ENCODE measurements around the gene WFDC13.
"Not testable (repeated sequence)": the region's sequence is repeated elsewhere in the genome, so short reads cannot be mapped to it uniquely, and the experiment has no call there.

WFDC13 gene, protein sequence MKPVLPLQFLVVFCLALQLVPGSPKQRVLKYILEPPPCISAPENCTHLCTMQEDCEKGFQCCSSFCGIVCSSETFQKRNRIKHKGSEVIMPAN

DNA sequence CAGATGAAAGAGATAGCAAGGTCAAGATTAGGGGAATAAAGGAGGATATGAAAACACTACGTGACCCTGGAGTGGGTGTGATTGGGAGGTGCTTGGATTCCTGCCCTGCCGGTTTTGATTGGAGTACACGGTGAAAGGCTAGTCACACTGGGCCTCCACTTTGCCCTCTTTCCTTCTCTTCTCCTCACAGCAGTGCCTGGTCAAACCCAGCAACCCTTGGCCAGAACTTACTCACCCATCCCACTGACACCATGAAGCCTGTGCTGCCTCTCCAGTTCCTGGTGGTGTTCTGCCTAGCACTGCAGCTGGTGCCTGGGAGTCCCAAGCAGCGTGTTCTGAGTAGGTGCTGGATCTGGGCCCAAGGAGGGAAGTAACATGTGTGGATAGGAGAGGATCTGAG, at the start of gene WFDC13:
WFDC13 (plus strand) TSS at position 166 of the 400 bp plus-strand sequence; CDS start at position 252, 86 bp downstream.
- DNase-seq = no peak

DNA sequence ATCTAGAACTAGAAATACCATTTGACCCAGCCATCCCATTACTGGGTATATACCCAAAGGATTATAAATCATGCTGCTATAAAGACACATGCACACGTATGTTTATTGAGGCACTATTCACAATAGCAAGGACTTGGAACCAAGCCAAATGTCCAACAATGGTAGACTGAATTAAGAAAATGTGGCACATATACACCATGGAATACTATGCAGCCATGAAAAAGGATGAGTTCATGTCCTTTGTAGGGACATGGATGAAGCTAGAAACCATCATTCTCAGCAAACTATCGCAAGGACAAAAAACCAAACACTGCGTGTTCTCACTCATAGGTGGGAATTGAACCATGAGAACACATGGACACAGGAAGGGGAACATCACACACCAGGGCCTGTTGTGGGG, 44.8 kb upstream of the WFDC13 start:
- DNase-seq = not testable (repeated sequence)

DNA sequence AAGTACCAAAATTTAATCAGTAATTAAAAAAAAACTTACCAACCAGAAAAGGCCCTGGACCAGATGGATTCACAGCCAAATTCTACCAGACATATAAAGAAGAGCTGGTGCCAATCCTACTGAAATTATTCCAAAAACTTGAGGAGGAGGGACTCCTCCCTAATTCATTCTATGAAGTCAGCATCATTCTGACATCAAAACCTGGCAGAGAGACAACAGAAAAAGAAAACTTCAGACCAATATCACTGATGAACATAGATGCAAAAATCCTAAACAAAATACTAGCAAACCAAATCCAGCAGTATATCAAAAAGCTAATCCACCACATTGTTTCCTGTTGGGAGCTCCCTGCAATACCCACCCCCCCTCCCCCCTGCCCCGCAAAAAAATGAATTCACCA, 31.7 kb upstream of the WFDC13 start, which contains the start of gene WFDC11:
WFDC11 (minus strand) TSS at position 101 of the 400 bp plus-strand sequence. CDS start 19,639 bp downstream, outside the sequence.
- DNase-seq = no peak

DNA sequence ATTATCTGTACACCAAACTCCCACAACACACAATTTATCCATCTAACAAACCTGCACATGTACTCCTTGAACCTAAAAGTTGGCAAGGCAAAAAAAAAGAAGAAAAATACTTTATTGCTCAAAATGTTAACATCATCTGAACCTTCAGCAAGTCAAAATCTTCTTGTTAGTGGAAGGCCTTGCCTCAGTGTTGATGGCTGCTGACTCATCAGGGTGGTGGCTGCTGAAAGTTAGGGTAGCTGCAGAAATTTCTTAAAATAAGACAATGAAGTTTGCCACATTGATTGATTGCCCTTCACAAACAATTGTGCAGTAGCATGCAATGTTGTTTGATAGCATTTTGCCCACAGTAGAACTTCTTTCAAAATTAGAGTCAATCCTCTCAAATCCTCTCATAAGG, 29.1 kb upstream of the WFDC13 start:
- no peak for DNase-seq

DNA sequence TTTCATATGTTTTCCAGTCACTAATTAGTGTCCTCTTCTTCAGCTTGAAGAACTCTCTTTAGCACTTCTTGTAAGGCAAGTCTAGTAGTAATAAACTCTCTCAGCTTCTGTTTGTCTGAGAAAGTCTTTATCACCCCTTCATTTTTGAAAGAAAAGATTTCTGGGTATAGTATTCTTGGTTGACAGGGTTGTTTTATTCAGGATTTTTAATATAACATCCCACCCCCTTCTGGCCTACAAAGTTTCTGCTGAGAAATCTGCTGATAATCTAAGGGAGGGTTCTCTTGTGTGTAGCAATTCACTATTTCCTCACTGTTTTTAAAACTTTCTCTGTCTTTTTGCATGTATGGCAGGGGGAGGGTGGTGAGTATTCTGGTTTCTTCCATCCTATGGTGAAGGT, 22.2 kb upstream of the WFDC13 start:
- no peak for DNase-seq

DNA sequence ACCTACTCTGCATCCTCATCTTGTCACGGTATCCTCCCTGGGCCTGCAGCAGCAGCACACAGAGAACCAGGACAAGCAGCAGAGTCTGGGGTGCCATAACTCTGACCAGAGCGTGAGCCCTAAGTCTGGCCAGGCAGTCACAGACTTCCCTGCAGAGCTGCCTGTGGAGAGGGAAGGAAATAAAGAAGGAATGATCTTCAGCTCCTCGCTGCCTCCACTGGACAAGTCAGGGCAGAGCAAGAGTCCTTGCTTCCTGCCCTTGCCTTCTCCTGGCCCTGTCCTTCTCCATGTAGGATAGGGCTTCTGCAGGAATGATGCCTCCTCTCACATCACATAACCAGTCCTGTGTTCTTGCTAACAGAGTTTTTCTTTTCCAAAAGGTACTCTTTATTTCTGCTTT, 15.9 kb upstream of the WFDC13 start:
- no peak for DNase-seq

DNA sequence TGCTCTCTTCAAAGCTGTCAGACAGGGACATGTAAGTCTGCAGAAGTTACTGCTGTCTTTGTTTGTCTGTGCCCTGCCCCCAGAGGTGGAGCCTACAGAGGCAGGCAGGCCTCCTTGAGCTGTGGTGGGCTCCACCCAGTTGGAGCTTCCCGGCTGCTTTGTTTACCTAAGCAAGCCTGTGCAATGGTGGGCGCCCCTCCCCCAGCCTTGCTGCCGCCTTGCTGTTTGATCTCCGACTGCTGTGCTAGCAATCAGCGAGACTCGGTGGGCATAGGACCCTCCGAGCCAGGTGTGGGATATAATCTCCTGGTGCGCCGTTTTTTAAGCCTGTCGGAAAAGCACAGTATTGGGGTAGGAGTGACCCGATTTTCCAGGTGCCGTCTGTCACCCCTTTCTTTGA, 8.5 kb upstream of the WFDC13 start:
- not testable (repeated sequence) for DNase-seq

DNA sequence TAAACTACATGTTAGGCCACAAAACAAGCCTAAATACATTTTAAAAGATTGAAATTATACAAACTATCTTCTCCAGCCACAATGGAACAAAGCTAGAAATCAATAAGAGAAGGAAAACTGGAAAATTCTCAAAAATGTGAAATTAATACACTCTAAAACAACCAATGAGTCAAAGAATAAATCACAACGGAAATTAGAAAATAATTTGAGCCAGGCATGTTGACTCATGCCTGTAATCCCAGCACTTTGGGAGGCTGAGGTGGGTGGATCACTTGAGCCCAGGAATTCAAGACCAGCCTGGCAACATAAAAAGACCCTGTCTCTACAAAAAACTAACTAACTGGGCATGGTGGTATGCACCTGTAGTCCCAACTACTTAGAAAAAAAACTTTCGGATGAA, 6.3 kb upstream of the WFDC13 start:
- DNase-seq = no peak

DNA sequence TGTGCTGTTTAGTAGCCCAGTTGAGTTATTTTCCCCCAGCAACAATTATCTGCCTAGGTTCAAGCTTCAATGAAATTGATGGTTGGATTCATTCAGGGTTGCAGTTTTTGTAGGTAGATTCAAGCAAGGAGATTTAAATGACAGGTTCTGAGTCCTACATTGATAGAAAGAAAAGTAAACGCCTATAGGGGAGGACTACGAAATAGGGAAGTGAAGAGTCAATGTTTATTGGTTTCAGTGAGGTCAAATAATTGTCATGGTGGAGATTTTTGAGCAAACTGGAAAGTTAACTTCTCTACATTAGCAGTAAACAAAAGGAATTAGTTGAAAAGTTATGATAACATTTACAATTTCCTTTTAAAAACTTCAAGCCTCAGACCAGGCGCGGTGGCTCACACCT, 734 bp upstream of the WFDC13 start:
- DNase-seq = no peak

DNA sequence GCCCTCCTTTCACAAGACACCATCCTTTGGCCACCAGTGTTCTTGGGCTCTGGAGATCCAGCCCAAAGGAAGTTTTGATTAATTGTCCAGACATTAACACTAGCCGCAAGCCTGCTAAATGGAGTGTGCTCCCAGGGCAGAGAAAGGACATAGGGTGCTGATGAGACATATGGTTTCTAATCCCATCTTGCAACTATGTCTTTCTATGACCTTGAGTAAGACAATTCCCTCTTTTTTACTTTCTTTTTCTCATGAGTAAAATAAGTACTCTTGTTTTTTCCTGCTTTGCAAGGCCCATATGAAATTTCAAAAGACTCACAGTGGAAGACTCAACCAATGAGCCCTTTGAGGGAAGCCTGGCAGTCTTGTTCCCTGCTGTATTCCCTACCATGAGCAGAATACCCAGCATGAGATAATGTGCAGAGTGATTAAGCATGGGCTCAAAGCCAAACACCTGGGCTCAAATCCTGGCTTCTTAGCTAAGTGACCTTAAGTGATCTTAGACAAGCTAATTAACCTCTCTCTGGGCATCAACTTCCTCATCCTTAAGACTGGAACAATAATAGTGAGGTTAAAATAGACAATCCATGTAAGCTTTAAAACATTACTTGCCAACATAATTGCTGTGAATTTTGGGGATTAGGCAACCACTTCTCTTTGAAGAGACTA, 3.3 kb downstream of the WFDC13 start, which contains the start of gene WFDC10B:
WFDC10B (minus strand) TSS at position 51 of the 669 bp plus-strand sequence. CDS start 19,027 bp downstream, outside the sequence.
- no peak for DNase-seq

DNA sequence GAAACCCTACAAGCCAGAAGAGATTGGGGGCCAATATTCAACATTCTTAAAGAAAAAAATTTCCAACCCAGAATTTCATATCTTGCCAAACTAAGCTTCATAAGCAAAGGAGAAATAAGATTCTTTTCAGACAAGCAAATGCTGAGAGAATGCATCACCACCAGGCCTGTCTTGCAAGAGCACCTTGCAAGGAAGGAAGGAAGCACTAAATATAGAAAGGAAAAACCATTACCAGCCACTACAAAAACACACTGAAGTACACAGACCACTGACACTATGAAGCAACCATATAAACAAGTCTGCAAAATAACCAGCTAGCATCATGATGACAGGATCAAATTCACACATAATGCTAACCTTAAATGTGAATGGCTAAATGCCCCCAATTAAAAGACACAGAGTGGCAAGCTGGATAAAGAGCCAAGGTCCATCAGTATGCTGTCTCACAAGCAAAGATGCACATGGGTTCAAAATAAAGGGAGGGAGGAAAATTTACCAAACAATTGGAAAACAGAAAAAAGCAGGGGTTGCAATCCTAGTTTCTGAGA, 14.4 kb downstream of the WFDC13 start:
- DNase-seq = not testable (repeated sequence)

DNA sequence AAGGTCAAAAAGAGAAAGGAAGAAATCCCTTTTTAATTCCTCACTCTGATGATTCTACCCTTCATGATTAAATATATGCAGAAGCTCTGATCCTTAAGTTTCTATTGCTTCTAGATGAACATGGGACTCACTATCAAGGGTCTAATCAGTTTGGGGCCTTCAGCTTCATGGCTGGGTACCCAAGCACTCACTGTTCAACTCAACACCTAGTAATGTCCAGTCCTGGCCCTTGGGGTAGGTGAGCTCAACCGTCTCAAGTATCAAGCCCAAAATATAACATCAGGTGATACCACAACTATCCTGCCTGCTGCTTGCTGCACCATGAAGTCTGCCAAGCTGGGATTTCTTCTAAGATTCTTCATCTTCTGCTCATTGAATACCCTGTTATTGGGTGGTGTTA, 20.2 kb downstream of the WFDC13 start, which contains the start of gene SPINT4:
SPINT4 (plus strand) TSS at position 301 of the 400 bp plus-strand sequence; CDS start at position 322, 21 bp downstream.
- no peak for DNase-seq

DNA sequence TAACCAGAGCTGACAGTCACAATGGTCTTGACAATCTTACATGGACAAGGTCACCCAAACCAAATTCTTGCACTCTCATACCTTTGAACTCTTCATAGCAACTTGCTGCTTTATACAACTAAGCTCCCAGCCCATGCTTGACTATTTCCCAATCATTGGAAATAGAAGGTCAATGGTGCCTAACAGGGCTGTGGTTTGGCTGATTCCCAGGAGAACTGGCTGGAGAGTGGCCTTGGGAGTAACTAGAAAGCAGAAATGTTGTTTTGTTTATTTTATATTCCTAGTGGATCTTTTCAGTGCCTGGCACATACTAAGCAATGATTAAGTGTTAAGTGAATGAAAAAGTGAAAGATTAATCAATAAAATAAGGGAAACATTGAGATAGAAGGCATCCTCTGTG, 23.3 kb downstream of the WFDC13 start:
- no peak for DNase-seq

DNA sequence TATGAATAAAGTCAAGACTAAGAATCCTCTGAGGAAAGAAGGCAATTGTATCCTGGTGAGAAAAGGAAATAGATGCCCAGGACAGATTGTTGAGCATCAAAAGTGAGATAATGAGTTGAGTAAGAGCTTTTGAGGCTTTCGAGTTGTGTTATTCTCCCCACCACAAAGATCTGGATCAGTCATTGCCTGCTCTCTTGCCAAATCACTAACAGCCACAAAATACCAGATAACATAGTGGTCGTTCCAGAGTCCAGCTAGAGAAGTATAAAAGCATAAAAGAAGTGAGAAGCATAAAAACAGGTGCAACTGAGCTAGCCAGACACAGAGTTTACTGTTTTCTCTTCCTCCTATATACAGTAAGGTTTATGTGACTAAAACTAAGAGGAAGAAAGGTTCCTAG, 25.2 kb downstream of the WFDC13 start:
- DNase-seq = no peak

DNA sequence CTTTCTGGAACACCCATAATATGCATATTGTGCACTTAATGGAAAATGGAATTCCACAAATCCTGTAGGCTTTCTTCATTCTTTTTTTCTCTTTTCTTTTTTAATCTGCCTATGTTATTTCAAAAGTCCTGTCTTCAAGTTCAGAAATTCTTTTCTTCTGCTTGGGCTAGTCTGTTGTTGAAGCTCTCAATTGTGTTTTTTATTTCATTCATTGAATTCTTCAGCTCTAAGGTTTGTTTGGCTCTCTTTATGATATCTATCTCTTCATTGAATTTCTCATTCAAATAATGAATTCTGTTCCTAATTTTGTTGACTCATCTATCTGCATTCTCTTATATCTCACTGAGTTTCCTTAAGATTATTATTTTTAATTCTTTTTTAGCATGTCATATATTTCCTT, 30.4 kb downstream of the WFDC13 start:
- no peak for DNase-seq

DNA sequence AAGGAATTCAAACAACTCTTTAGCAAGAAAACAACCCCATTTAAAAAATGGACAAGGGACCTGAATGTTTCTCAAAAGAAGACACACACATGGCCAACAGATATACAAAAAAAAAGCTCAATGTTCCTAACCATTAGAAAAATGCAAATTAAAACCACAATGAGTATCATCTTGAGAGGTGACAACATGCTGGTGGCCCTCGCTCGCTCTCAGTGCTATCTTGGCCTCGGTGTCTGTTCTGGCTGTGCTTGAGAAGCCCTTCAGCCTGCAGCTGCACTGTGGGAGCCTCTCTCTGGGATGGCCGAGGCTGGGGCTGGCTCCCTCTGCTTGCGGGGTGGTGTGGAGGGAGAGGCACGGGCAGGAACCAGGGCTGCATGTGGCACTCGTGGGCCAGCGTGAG, 33.7 kb downstream of the WFDC13 start:
- DNase-seq = no peak

DNA sequence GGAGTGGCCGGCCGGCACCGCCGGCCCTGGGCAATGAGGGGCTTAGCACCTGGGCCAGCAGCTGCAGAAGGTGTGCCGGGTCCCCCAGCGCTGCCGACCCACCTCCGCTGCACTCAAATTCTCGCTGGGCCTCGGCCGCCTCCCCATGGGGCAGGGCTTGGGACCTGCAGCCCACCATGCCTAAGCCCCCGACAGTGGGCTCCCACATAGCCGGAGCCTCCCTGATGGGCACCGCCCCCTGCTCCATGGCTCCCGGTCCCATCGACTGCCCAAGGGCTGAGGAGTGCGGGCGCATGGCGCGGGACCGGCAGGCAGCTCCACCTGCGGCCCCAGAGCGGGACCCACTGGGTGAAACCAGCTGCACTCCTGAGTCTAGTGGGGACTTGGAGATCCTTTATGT, 34.1 kb downstream of the WFDC13 start:
- DNase-seq = no peak

DNA sequence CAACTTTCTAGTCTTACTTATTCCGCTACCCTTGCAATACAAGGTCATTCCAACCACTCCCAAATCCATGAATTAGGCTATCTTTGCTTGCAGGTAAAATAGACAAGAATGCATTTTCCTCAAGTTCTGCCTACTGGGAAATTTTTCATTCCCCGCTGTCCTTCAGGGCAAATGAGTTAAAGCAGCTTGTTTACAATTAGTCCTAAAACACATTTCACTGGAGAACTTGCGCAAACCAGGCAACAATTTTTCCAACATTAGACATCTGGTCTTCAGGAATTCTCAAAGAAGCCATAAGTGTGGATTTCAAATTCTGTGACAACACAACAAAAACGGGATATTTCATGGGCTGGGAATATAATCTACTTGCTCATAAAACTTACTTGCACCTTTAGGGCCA, 40.8 kb downstream of the WFDC13 start:
- DNase-seq = no peak

DNA sequence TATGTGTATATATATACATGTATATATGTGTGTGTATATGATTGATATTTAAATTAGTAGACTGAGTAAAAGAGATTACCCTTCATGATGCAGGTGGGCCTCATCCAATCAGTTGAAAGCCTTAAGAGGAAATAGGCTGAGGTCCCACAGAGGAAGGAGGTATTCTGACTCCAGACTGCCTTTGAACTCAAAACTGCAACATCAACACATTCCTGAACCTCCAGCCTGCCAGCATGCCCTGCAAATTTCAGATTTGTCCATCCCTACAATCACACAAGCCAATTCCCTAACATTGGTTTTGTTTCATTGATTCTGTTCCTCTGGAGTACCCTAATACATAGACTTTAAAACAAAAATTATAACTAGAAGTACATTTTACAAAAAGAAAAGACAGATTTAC, 43.2 kb downstream of the WFDC13 start:
- no peak for DNase-seq

DNA sequence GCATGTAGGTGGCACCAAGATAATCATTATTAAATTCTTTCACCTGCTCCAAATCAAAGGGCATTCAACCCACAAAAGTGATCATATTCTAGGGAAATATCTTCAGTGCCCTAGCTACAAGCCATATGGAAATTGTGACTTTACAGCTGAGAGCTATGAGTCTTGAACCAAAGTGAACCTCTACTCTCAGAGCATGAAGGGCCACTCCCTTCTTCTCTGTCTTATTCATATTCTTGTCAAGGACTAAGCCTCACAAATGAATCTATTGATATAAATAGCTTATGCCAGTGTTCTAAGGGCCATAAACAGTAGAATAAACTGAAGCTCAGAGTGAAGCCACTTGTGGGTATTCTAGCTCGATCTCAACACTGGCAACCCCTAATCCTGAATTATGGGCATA, 49.9 kb downstream of the WFDC13 start:
- DNase-seq = no peak

DNA sequence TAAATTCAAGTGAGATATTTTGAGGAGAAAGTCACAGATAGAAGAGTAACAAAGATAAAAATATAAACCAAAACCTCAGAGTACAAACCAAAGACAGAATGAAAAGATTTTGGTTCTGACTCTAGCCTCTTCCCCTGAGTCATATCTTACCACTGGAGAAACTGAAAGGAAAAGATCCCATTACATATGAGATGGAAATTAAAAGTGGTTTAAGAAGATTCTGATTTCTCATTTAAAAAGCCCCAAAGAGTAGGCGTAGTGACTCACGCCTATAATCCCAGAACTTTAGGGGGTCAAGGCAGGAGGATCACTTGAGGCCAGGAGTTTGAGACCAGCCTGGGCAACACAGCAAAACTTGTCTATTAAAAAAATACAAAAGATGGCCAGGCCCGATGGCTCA, 50.9 kb downstream of the WFDC13 start:
- DNase-seq = no peak

DNA sequence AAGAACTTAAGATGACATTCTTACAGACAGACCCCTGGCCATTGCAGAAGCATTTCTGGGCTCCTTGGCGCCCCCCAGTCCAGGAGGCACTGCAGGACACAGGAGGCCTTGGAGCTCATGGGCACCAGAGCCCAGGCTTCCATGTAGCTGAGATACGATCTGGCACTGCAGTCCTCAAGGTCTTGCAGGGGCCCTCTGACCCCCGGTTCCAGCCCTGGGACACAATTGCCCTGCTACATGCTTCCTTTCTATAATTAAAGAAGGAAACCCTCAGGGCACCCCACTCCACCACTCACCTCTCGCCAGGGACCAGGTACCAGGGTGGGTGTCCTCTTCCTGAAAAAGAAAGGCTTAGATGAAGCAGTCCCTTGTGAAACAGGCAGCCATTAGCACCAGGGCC, 56.3 kb downstream of the WFDC13 start:
- DNase-seq = no peak

All from stimulated activated CD4-positive, alpha-beta T cell treated with anti-CD3 and anti-CD28 coated beads, Interleukin-1b, Interleukin-23, amount 100 ng/mL, for 48 hours (primary cell).